GM21447 (cell line): ENCODE data around the gene MED27.

Experiments
- ATAC-seq: cut with Tn5 transposase; IDR thresholded peaks from one replicate; pipeline ENCODE4 v1.9.1; 2021; ENCODE audit not compliant: unreplicated experiment

Gene MED27

DNA sequence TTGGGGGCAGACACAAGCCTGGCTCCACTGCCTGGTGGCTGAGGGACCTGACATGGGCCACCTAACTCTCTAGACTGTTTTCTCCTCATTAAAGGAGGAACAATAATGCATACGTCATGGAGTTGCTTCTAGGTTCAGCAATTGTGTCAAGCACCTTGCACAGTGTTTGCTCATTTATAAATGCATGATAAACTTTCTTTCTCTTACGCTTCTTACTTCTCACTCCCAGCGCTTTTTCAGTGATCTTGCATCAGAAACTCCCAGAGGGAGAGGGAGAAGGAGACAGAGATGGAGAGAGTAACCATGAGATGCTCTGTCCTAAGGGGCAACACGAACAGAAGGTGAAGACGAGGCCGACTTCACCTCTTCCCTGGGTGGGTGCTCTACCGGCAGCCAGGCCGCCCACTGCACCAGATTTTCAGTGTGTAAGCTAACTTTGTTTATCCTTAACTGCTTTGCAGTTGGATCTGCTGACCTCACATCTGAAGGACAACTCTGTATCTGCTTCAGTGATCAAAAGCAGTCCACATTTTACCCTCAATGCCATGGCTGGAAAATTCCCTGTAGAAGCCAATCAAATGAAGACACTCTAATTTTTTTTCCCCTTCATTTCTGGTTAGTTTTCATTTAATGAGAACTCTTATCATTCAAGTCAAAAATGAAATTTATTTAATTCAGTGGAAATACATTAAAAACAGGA lies 35.3 kb downstream of the MED27 start:
- ATAC-seq, result no peak

DNA sequence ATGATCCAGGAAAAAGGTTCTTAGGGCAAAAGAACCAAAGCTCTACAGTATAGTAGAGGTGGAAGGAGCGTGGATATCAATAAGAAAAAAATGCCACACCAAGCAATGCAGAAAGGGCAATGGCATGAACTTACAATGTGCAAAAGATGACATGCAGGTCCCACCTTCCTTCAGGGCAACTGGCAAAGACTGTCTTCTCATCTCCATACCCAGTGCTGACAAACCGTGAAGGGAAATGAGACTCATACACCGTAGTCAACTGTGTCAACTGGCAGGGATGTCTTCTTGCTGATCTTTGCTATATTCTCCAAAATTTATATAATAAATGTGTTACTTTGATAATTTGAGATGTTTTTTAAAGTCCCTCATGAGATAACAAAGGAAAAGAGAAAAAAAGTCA lies 36.0 kb downstream of the MED27 start:
- ATAC-seq, result no peak

DNA sequence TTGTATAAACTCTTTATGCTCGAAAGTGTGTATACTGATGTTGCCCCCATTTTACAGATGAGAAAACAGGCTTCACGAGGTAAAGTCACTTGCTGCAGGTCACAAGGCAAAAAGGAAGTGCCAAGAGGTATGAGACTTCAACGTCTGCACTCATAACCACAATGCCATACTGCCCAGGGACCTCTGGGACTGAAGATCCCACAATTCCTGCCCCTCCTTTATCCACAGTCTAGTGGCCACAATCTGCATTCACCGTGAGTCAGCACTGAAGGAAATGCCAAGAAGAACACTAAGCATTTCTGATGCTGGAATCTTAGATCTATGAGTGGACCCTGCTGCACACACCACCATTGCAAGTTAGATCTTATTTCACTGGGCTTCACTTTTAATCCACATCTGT lies 37.3 kb downstream of the MED27 start:
- ATAC-seq, result no peak

DNA sequence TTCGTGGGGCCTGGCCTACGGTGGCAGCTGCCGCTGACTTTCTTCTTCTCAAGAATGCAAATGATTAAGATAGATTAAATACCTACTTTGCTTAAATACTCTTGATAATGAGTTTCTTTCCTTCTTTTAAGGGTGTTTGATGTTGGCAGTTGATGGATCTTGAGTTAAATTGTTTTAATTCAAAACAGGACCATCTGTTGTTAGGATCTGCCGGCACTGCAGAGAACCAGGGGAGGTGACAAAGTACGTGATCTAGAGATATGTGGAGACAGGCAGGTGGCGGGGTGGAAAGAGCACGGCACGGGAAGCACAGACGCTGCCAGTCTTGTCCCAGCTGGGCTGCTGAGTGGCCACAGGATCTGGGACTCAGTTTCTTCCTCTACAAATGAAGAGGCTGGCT lies 37.9 kb downstream of the MED27 start:
- no peak for ATAC-seq

DNA sequence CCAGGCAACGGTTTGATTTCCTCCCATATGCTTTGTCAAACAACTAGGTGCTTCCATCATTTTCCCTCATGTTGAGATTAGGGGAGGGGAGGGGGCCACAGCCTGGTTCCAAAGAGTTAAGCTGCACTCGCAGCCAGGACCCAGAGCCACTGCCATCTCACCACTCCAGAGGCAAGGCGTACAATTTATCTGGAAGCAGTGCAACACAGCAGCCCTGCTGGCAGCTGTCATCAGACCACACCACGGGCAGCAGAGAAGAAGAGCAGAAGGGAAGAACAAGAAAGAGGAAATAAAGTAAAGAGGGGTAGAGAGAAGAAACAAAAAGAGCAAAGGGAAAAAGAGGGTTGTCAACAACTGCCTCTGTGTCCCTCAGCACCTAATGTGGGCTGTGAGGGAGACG lies 38.9 kb downstream of the MED27 start:
- no peak for ATAC-seq

- no peak for ATAC-seq
Observed at GRCh38 chr9:132040246-132040645, 39.4 kb downstream of the MED27 start.

GRCh38 chr9:132039284-132039683 lies 40.4 kb downstream of the MED27 start:
- ATAC-seq, result no peak

GRCh38 chr9:132037458-132037857 lies 42.2 kb downstream of the MED27 start:
- ATAC-seq, result no peak

DNA sequence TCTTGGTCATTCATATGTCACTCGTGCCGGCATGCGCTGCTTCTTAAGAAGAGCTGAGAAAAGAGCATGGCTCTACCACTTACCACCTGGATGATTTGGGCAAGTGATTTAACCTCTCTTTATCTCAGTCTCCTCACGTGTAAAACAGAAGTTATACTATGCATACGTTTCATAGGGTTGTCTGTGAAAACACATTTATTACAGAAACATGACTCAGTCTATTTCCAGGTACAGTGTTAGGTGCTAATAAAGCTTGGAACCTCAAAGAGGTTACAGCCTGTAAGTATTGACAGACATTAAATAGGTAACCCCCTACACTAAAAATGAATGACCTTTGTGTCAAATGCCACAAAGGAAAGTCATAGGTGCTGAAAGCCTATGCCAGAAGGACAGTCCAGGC lies 43.1 kb downstream of the MED27 start:
- no peak for ATAC-seq

GRCh38 chr9:132035679-132036078 lies 44.0 kb downstream of the MED27 start:
- ATAC-seq, result no peak

DNA sequence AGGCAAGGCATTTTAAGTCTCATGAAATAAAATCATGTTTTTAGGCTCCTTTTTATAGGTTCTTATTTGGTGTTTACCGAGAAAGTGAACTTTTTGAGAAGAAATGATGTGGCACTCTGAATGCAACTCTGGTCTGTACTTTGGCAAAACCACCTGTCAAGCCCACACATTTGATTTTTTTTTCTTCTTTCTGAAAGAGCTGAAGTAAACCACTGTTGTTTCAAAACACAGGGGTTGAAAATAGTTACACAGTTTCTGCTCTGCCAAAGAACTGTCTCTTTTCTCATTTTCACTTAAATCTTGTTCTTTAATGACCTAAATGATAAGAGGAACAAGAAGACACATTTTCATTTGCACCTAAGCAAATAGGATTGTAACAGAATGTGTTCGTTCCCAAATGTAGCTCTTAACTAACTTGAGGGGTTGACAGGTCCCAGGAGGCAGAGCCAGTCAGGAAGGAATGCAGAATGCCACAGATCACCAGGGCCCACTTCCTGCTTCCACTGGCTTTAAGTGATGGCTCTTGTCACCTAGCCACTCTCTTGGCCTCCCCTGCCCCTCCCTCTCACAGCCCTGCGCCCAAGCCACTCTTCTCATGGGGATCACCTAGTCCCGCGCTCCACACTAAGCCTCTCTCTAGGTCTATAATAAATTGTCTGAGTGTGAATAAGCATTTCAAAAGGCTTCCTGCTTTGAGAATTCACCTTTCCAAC lies 47.3 kb downstream of the MED27 start:
- no peak for ATAC-seq

GRCh38 chr9:132031467-132032237 lies 48.0 kb downstream of the MED27 start:
- ATAC-seq, result no peak

- ATAC-seq, result no peak
Observed at GRCh38 chr9:132030626-132031325, 48.9 kb downstream of the MED27 start.

DNA sequence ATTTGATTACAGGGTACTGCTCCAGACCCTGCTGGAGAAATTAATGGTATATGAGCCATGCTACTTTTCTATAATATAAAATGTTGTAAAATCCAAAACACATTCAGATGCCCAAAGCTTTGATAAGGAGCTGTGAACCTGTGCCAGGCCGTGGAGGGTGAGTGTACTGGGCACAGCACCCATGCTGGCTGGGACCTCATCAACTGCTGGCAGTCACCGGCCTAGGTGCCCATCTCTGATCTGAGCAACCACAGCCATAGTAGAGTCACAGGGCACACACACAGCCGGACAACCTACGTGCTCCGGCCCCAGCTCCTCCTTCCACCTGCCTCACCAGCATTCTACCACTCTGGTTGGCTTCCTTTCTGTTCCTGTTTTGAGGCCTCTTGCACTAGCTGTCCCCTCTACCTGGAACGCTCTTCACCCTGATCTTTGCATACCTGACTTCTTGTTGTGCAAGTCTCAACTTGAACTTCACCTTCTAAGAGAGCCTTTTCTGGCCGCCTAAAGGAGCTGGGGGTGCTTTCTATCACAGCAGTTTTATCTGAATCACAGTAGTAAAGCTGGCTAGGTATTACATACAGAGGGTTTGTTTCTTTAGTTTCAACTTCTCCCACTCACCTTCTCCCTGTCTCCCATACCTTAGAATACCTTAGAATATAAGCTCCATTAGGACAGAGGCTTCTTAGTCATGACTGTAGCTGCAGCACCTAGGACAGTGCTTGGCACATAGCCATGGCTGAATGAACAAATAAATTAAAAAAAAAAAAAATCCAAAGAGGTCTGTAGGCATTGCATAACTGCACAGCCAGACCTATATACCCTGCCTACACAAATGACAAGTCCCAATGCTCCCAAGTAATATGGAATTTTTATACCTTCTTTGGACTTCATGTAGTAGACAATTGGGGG lies 51.7 kb downstream of the MED27 start:
- no peak for ATAC-seq

- ATAC-seq, result no peak
Observed at GRCh38 chr9:132026932-132027585, 52.6 kb downstream of the MED27 start.

- ATAC-seq, result no peak
Observed at GRCh38 chr9:132025766-132026165, 53.9 kb downstream of the MED27 start.

GRCh38 chr9:132024589-132024988 lies 55.1 kb downstream of the MED27 start:
- no peak for ATAC-seq

DNA sequence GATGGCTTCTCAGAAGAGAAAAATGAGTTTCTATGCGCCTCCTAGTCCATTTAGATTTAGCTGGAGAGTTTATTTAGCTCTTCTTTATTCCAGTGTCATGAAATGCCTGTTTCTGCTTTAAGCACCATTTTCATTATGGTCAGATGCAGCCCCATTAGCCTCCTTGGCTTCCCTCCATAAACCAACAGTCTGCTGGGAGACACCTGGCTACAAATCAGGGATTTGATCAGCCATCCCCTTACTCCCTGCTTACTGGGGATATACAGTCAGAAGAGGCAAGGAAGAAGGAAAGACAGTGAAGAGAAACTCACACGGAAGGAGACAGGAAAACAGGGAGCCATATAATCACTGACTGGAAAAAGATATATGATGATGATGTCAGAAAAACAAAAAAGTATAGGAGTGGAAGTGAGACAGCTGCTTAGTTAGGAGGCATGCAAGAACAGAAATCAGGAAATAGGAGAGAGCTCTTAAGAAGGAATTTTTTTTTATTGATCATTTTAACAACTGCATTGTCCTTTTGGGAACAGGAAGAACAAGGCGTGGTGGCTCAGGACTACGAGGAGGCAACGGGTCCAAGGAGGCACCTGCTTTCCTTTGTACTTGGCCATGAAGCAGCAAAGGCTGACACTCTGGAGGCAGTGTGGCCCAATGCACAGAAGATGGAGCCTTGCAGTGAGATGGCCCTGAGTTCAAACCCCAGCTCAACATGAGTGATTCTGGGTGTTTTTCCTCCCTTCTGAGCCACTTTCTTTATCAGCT lies 56.1 kb downstream of the MED27 start:
- ATAC-seq, result no peak
